ENCODE results near the gene CDKAL1. TPM values are rescaled to one million over a fixed set of nuclear protein-coding genes. Genes with fewer than 3 reads are reported as not detected.
"Not testable (repeated sequence)": the region's sequence is repeated elsewhere in the genome, so short reads cannot be mapped to it uniquely, and the experiment has no call there.

The CDKAL1 gene
- total RNA-seq, 1 donor: 26.8 TPM

DNA sequence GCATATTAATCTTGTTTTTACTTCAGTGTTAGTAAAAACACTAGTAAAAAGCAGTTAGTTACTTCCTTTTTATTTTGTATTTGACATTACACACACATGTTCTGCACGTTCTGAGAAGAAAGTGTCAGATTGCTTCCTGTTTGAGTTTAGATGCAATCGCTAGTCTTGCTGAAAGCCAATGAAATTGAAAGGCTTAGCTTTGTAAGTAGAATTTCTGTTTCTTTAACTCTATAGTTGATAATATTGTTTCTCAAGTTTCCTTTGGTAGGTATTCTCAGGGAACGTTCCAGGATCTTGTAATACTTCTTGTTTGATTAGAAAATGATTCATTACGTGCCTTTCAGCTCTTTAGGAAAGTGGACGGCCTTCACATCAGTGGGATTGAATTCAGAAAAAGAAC lies 55.0 kb downstream of the CDKAL1 start:
- TF ChIP-seq, protein P1, sequence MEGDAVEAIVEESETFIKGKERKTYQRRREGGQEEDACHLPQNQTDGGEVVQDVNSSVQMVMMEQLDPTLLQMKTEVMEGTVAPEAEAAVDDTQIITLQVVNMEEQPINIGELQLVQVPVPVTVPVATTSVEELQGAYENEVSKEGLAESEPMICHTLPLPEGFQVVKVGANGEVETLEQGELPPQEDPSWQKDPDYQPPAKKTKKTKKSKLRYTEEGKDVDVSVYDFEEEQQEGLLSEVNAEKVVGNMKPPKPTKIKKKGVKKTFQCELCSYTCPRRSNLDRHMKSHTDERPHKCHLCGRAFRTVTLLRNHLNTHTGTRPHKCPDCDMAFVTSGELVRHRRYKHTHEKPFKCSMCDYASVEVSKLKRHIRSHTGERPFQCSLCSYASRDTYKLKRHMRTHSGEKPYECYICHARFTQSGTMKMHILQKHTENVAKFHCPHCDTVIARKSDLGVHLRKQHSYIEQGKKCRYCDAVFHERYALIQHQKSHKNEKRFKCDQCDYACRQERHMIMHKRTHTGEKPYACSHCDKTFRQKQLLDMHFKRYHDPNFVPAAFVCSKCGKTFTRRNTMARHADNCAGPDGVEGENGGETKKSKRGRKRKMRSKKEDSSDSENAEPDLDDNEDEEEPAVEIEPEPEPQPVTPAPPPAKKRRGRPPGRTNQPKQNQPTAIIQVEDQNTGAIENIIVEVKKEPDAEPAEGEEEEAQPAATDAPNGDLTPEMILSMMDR (IDR thresholded peaks at IDR 0.05; ENCODE audit: insufficient read depth, low read depth, low read length): no peak
- no peak overlapping the region for H3K4me3 ChIP-seq (ENCODE audit: low read depth, low read length)
- peak; percentile 25 for DNase-seq (ENCODE audit: low read depth)

DNA sequence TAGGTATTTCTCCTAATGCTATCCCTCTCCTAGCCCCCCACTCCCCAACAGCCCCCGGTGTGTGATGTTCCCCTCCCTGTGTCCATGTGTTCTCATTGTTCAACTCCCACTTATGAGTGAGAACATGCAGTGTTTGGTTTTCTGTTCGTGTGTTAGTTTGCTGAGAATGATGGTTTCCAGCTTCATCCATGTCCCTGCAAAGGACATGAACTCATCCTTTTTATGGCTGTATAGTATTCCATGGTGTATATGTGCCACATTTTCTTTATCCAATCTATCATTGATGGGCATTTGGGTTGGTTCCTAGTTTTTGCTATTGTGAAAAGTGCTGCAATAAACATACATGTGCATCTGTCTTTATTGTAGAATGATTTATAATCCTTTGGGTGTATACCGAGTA lies 56.2 kb downstream of the CDKAL1 start:
- not testable (repeated sequence) for DNase-seq (ENCODE audit: low read depth); H3K4me3 ChIP-seq (ENCODE audit: low read depth, low read length)

GRCh38 chr6:20594299-20594853 lies 60.1 kb downstream of the CDKAL1 start:
- not testable (repeated sequence) for DNase-seq (ENCODE audit: low read depth); H3K4me3 ChIP-seq (ENCODE audit: low read depth, low read length)

DNA sequence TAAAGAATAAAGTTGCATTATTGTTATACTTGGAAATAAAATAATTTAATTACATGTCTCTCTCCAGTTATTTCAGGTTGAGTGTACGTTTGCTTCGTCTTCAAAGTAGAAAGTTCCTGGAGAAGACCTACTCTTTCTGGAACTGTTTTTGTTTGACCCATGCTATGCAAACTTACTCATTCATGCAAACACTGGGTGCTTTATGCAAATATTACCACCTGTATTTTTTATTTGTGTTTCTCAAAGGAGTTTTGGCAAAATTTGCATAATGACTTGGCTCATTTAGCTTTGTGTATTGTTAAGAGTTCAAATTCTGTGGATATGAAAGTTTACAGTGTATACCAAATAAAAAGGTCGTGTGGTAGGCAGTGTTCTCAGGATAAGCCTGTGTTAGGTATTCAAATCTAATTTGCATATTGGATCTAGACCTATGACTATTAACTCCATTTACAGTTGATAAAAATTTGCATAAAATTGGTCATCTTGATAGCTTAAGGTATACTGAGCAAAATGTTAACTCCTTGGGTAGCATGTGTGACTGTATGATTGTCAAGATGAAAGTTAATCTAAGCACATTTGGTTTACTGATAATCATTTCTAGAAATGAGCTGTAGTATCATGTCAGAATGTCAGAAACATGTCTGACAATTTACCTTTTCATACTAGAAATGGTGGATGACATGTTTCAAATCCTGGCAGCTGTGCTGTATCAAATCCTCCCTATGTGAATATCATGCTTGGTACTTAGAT lies 65.2 kb downstream of the CDKAL1 start:
- H3K4me3 ChIP-seq (ENCODE audit: low read depth, low read length): no peak overlapping the region
- no peak for DNase-seq (ENCODE audit: low read depth)
- TF ChIP-seq, protein P1 (IDR thresholded peaks at IDR 0.05; ENCODE audit: insufficient read depth, low read depth, low read length): no peak

GRCh38 chr6:20600831-20601230 lies 66.6 kb downstream of the CDKAL1 start:
- DNase-seq (ENCODE audit: low read depth): no peak
- H3K4me3 ChIP-seq (ENCODE audit: low read depth, low read length): no peak overlapping the region
- TF ChIP-seq, protein P1 (IDR thresholded peaks at IDR 0.05; ENCODE audit: insufficient read depth, low read depth, low read length): no peak

GRCh38 chr6:20604159-20604558 lies 69.9 kb downstream of the CDKAL1 start:
- H3K4me3 ChIP-seq (ENCODE audit: low read depth, low read length): no peak overlapping the region
- TF ChIP-seq, protein P1 (IDR thresholded peaks at IDR 0.05; ENCODE audit: insufficient read depth, low read depth, low read length): no peak
- no peak for DNase-seq (ENCODE audit: low read depth)

DNA sequence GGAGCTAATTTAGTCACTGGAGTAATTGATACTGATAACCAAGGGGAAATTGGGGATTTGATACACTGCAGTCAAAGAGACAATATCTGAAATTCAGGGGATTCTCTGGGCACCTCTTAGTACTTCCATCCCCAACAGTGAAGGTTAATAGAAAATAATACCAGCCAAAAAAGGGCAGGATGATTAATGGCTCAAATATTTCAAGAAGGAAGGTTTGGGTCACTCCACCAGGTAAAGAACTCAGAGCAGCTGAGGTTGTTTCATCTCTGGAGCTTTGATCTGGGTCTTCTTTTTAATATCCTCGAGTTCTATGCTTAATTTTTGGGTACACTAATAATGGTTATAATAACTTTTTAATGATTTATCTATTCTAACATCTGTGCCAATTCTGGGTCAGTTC lies 70.8 kb downstream of the CDKAL1 start:
- no peak for DNase-seq (ENCODE audit: low read depth)
- no peak overlapping the region for H3K4me3 ChIP-seq (ENCODE audit: low read depth, low read length)
- TF ChIP-seq, protein P1 (IDR thresholded peaks at IDR 0.05; ENCODE audit: insufficient read depth, low read depth, low read length): no peak

DNA sequence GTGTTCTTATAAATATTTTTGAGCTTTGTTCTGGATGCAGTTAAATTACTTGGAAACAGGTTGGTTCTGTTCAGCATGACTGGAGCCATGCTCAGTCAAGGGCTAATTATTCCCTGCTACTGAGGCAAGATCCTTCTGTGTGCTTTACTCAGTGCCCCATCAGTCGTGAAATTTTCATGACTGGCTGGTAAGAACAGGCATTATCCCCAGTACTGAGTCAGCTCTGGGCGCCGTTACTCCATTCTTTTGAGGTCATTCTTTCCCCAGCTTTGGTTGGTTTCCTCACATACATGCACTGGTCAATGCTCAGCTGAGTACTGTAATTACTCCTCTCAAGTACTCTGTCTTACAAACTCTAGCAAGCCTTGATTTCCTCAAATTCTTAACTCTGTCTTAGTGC lies 71.3 kb downstream of the CDKAL1 start:
- TF ChIP-seq, protein P1 (IDR thresholded peaks at IDR 0.05; ENCODE audit: insufficient read depth, low read depth, low read length): no peak
- no peak for DNase-seq (ENCODE audit: low read depth)
- H3K4me3 ChIP-seq (ENCODE audit: low read depth, low read length): no peak overlapping the region

Data from fibroblast of villous mesenchyme (primary cell).